ENCODE results near the gene CPSF3.

GRCh38 chr2:9451231-9451630, 27.8 kb downstream of the CPSF3 start:
- TF ChIP-seq CTCF (IDR thresholded peaks at IDR 0.05) (no peak), POLR2A (IDR thresholded peaks at IDR 0.05) (no peak), POLR2AphosphoS5 (IDR thresholded peaks at IDR 0.05; ENCODE audit: insufficient read depth in 1 of 2, low read depth in 1 of 2) (no peak)

All from vagina (tissue), 2 donors.